ENCODE measurements around the gene PROKR1. TPM values are rescaled to one million over a fixed set of nuclear protein-coding genes. Genes with fewer than 3 reads are reported as not detected.
"Not testable (repeated sequence)": the region's sequence is repeated elsewhere in the genome, so short reads cannot be mapped to it uniquely, and the experiment has no call there.

Gene PROKR1
- total RNA-seq, 1 donor from 2014 or later: not detected

DNA sequence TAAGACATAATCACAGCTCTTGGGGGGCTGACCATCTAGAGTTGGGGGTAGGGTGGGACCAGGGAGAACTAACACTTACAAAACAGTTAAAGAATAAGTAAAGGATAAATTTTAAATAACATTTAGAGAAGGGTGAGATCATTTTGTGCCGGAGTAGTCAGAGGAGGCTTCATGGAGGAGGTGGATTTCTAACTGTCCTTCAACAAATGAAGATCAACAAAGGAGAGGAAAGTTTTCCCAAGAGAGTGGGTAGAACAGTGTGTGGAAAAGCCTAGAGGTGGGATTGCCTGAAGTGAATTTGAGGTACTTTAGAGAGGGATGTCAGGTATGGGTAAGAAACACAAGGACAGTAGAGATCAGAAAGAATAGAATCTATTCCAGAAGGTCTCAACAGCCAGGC lies 7.3 kb downstream of the PROKR1 start:
- no peak for ATAC-seq
- intact Hi-C loops (cut with micrococcal nuclease): no loop called here
- DNase-seq: no peak

DNA sequence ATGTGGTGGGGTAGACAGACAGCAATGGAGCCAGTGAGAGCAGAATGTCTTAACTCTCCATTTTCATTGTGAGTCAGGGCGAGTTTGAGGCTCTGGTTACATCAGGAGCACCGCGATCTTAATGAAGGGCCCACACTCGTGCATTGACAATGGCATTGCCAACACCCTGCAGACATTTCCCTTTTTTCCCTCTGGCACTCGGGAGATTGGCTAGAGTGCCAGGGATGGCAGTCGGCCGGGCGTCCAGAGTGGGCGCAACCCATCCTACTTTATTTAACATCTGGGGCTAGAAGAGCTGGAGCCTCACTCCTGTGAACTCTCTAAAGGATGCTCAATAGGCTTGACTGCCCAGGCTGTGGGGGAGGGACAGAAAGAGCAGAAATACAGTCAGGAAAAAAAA lies 9.7 kb downstream of the PROKR1 start:
- no peak for ATAC-seq
- no peak for DNase-seq
- intact Hi-C loops (cut with micrococcal nuclease): no loop called here

DNA sequence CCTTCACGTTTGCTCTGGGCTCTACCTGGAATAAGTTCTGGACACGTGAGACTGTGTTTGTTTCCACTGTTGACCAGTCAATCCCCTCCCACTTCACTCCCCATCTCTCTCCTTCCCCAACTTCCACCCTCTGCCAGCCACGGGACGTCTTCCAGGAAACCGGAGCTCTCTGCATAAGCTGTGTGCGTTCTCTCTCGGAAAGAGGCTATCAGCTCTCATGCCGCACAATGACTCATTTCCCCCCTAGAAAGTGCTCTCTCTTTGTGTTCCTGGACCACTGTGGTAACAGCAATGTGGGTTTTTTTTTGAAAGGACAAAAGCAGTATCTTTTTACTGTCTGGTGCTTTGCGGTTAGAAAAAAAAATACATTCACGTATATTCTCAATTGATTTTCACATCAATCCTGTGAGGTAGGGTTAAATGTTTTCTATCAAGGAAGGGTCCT lies 10.2 kb downstream of the PROKR1 start:
- intact Hi-C loops (cut with micrococcal nuclease): no loop called here
- no peak for DNase-seq
- ATAC-seq: no peak

DNA sequence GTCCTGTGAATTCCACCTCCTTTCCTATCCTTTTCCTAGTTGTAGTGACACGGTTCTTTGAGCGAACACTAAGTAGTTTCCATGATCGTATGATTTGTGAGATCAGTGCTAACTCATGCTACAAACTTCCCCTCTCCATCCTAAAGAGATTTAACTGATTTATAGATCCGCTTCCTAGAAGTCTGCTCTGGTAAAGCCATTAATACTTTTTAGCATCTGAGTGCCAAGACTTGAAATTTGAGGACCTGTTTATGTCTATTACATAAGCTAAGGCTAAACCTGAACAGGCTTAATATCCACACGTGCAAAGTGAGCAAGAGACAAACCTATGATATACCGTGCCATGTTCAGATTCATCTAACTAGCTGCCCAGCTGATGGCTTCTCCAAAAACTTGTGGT lies 14.9 kb downstream of the PROKR1 start:
- intact Hi-C loops (cut with micrococcal nuclease): no loop called here
- no peak for ATAC-seq

DNA sequence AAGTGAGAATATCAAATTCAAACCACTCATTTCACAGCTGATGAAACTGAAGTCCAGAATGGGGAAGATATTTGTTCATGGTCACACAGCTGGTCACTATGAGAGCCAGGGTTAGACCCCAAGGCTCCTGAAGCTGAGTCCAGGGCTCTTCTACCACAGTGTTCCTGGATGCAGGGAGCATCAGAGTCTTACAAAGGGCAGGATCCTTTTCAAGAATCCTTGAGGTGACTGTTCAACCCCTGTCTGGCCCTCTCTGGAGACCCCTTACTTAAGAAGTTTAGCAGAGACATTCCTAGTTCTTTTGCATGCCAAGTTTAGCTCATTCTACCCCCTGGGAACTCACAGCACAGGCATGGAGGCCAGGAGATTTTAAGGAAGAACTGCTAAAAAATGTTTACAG lies 15.7 kb downstream of the PROKR1 start:
- DNase-seq (no peak), ATAC-seq (no peak)
- intact Hi-C loops (cut with micrococcal nuclease): no loop called here

More for the DNA sequence above, 14.9 kb downstream of the PROKR1 start:
- DNase-seq: no peak

DNA sequence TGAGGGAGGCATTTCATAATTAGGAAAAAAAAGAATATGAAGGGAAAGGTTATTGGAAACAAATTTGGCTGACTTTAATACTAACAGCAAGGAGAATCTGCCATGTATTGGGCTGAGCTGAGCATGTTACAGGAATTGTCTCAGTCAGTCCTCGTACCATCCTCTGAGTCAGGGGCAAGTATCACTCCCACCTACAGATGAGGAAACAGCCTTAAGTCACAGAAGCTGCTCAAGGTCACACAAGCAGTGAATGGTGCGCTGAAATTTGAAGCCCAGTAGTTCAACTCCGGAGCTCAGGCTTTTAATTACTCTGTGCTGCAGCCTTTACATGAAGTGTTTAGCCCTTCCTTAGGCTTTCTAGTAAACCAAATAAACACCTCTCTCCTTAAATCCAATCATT lies 17.3 kb downstream of the PROKR1 start:
- intact Hi-C loops (cut with micrococcal nuclease): no loop called here
- DNase-seq (no peak), ATAC-seq (no peak)

DNA sequence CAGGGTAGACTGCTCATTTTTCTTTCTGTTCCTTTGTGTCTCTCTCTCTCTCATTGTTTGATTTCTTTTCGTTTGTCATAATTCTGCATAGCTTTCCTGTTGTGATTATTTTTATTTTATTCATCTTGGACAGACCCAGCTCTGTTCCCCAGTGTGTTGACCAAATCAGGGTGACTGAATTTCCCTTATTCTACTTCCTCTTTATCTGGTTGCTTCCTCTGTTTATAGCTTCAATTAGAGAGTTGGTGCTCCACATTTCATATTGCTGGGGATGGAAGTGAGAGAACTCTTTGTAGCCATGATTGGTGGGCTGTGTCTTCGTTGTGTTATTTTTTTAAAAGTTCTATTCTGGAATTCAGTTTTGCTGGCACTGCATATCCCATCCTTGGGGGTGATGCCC lies 19.1 kb downstream of the PROKR1 start:
- intact Hi-C loops (cut with micrococcal nuclease): no loop called here
- ATAC-seq (no peak), DNase-seq (no peak)

DNA sequence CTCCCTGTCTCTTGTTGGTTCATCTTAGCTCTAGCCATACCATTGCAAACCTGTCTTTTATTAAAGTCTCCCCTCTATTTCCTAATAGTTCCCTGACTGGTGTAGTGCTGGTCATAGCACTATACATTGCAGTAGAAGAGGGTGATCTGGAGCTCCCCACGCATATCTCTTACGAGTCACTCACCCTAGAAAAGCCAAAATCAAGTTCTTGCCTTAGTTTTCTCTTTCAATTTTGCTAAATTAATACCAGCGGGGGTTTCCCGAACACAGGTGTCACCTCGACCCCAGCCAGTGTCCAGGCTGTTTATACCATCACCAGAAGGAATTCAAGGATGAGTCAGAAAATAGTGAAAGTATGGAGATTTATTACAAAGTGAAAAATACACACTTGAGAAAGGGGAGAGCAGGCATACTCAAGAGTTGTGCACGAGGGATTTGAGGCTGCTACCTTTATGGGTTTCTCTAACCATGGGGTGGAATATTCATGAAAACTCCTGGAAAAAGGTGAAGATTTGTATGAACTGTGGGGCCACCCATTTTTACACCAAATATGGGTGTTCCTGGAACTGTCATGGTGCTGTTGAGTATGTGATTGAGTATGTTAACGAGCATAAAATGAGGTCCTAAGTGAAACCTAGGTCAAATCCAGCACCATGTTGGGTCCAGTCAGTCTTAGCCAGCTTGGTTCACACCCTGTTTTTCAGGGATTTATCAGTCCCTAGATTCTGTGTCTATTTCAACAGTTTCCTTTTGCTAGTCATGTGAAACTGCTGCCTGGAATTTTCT lies 20.2 kb downstream of the PROKR1 start:
- DNase-seq (no peak), ATAC-seq (no peak)
- intact Hi-C loops (cut with micrococcal nuclease): no loop called here

DNA sequence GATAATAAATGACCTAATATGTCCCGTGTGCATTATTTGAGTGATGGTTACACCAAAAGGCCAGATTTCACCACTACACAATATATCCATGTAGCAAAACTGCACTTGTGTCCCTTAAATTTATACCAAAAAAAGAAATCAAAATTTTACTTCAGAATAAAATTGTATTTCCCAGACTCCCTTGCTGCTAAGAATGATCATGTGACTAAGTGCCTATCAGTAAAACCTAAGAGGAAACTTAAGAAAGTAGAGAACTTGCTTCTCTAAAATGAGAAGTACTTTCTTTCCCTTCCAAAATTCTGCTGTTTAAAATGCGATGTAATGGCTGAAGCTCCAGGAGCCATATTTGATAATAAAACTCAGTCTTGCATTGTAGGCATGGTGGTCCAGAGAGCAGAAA lies 24.0 kb downstream of the PROKR1 start:
- intact Hi-C loops (cut with micrococcal nuclease): no loop called here
- no peak for DNase-seq
- ATAC-seq: no peak

DNA sequence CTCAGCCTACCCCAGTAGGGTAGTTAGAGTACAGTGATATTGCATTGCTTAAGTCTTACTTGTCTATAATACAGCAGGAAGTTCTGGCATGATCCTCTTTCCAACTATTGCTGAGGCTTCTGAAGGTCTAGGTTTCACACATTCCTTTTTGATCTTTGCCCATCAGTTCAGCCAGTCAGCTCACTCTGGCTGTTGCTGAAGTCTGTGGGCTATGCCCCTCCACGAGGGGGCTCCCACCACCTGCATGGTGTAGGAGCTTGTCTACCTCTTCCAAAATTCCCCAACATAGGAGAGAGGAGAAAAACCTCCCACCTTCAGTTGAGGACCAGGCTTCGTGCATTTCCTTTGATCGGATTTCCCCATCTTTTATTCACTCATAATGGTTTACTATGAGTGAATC lies 26.3 kb downstream of the PROKR1 start:
- intact Hi-C loops (cut with micrococcal nuclease): no loop called here
- ATAC-seq: no peak
- DNase-seq: no peak

DNA sequence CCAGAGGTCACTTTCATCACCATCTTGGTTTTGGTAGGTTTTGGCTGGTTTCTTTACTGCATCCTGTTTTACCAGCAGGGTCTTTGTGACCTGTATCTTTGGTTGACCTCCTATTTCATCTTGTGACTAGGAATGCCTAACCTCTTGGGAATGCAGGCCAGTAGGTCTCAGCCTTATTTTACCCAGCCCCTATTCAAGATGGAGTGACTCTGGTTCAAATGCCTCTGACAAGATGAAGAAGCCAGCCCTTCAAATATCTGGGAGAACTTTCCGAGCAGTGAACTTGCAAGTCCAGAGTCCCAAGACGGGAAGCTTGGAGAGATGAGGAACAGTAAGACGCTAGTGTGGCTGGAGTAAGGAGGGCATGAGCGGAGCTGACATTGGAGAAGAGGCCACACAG lies 28.6 kb downstream of the PROKR1 start:
- intact Hi-C loops (cut with micrococcal nuclease): no loop called here
- ATAC-seq: no peak
- no peak for DNase-seq

DNA sequence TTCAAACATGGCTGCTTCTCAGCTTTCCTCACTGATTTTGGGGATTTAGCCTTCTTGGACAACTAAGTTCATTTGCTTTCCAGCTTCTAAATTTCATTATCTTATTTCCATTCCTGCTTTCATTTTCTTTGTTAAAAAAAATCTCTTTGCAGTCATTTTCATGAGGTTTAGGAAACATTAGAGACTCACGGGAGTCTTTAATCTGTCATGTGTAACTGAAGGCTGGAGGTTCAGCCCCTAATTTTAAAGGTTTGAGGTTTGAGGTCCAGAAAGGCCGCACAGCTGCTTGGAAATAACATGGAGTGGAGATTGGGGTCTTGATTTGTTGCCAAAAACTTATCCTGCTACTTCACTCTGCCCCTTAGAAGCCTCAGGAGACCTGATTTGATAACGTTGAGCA lies 30.3 kb downstream of the PROKR1 start:
- intact Hi-C loops (cut with micrococcal nuclease): no loop called here
- no peak for DNase-seq
- ATAC-seq: no peak

DNA sequence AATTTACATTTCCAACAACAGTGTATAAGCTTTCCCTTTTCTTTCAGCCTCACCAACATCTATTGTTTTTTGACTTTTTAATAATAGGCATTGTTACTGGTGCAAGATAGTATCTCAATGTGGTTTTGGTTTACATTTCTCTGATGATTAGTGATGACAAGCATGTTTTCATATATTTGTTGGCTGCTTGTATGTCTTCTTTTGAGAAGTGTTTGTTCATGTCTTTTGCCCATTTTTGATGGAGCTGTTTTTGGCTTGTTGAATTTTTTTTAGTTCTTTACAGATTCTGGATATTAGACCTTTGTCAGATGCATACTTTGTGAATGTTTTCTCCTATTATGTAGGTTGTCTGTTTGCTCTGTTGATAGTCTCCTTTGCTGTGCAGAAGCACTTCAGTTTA lies 32.1 kb downstream of the PROKR1 start:
- intact Hi-C loops (cut with micrococcal nuclease): no loop called here
- no peak for DNase-seq
- no peak for ATAC-seq

DNA sequence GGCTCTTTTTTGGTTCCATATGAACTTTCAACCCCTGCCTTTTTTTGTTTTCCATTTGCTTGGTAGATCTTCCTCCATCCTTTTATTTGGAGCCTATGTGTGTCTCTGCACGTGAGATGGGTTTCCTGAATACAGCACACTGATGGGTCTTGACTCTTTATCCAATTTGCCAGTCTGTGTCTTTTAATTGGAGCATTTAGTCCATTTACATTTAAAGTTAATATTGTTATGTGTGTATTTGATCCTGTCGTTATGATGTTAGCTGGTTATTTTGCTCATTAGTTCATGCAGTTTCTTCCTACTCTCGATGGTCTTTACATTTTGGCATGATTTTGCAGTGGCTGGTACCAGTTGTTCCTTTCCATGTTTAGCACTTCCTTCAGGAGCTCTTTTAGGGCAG lies 34.5 kb downstream of the PROKR1 start:
- DNase-seq; intact Hi-C loops (cut with micrococcal nuclease); ATAC-seq: not testable (repeated sequence)

DNA sequence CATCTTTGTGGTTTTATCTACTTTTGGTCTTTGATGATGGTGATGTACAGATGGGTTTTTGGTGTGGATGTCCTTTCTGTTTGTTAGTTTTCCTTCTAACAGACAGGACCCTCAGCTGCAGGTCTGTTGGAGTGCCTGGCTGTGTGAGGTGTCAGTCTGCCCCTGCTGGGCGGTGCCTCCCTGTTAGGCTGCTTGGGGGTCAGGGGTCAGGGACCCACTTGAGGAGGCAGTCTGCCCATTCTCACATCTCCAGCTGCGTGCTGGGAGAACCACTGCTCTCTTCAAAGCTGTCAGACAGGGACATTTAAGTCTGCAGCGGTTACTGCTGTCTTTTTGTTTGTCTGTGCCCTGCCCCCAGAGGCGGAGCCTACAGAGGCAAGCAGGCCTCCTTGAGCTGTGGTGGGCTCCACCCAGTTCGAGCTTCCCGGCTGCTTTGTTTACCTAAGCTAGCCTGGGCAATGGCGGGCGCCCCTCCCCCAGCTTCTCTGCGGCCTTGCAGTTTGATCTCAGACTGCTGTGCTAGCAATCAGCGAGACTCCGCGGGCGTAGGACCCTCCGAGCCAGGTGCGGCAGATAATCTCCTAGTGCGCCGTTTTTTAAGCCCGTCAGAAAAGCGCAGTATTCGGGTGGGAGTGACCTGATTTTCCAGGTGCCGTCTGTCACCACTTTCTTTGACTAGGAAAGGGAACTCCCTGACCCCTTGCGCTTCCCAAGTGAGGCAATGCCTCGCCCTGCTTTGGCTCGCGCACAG lies 36.0 kb downstream of the PROKR1 start:
- ATAC-seq; intact Hi-C loops (cut with micrococcal nuclease): not testable (repeated sequence)
- peak; percentile 55 for DNase-seq

DNA sequence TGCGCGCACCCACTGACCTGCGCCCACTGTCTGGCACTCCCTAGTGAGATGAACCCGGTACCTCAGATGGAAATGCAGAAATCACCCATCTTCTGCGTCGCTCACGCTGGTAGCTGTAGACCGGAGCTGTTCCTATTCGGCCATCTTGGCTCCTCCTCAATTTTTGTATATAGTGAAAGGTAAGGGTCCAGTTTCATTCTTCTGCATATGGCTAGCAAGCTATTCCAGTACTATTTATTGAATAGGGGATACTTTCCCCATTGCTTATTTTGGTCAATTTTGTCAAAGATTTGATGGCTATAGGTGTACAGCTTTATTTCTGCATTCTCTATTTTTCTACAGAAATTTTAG lies 36.5 kb downstream of the PROKR1 start:
- DNase-seq; intact Hi-C loops (cut with micrococcal nuclease); ATAC-seq: not testable (repeated sequence)

DNA sequence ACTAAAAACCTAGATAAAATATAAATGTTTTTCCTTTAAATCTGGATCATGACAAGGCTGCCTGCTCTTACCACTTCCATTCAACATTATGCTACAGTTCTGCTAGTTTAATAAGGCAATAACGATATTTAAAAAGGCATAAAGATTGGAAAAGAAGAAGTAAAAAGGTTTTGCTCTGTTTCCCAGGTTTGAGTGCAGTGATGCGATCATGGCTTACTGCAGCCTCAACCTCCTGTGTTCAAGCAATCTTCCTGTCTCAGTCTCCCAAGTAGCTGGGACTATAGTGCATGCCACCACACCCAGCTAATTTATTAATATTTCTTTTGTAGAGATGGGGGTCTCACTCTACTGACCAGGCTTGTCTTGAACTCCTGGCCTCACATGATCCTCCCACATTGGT lies 40.8 kb downstream of the PROKR1 start:
- no peak for ATAC-seq
- intact Hi-C loops (cut with micrococcal nuclease): no loop called here

DNA sequence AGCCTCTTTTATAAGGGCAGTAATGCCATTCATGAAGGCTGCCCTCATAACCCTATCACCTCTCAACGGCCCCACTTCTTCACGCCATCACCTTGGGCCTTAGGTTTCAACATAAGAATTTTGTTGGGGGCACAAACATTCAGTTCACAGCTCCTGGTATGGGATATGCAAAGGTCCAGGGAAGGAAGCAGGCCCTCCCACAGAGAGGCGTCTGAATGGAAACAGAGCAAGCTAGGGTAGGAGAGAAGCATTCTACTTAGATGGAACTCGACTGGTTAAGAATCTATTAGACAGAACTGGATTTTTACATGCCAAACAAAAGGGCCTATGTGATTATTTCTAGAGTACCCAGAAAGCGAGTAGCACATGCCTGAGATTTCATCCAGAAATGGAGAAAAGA lies 42.8 kb downstream of the PROKR1 start:
- DNase-seq (no peak), ATAC-seq (no peak)
- intact Hi-C loops (cut with micrococcal nuclease): no loop called here

More for the DNA sequence above, 40.8 kb downstream of the PROKR1 start:
- DNase-seq: no peak

DNA sequence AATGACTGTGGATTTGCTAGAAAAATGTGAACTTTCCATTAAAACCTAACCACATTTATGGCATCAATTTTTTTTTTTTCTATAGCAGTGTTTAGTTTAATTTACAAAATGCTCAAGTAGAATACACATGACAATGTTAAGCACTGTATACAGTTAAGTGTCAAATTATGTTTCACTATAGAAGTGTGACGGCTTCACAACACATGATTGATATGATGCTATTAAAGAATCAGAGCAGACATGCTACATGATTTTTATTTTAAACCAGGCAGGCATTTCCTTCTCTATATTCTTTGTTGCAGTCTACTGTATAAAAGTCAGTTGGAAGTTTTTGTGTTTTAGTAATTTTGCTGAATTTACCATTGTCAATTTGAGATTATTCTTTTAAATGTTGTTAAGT lies 43.6 kb downstream of the PROKR1 start:
- intact Hi-C loops (cut with micrococcal nuclease): no loop called here
- no peak for DNase-seq
- ATAC-seq: no peak

DNA sequence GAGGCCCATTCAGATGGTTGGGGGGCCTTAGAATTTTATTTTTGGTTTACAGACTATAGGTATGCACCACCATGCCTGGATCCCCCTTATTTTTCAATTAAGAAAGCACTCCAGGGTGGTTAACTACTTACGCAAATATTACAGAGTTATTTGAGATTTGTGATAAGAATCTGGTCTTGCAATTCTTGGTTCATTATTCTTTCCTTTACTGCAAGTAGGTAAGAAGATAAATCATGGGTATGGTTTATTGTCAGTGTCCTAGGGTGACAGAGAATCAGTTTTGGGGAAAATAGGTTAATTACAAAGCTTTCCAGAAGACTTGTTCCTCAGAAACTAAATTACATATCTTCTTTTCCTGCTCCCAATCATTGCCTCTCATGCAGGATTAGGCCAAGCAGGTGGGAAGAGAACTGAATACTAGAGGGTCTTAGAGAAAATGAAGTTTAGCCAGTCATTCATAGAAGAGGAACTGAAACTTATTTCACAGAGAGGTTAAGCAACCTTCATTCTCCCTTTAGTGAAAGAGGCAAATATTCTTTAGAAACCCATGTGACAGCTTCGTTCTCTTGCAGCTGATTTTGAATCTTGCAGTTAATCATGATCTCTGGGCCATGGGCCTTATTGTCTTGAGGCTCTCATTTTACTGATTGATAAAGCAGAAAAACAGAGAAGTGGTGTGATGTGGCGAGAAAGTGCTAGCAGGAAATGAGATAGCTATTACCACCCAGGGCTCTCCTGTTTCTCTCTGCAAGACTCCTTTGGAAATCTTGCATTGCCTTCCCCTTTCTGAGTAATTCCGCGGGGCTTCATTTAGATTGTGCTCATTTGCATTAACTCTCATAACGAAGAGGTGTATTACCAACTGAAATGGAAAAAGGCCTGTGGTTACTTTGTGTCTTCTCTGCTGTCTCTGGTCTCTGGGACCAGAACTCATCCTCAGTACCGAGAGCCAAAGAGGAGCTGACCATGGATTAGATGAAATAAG lies 46.5 kb downstream of the PROKR1 start:
- intact Hi-C loops (cut with micrococcal nuclease): no loop called here
- ATAC-seq (no peak), DNase-seq (no peak)

Data from left ventricle myocardium superior (tissue), 1 donor.